HFF-Myc (cell line): ENCODE results near the gene SLC12A7.
"Not testable (repeated sequence)": the region's sequence is repeated elsewhere in the genome, so short reads cannot be mapped to it uniquely, and the experiment has no call there.

Experiments used
- DNase-seq: peaks from one replicate; pipeline ENCODE4 v3.0.0-alpha.2; 2011; ENCODE audit warnings: low read depth; ENCODE audit errors: extremely low read depth
- H3K4me3 ChIP-seq: replicated peaks from 2 replicates; pipeline ENCODE4 v1.5.1; 2011; ENCODE audit warnings: low read depth, mild to moderate bottlenecking, control low read depth, low read length
- TF ChIP-seq, protein P1 (sequence below): IDR thresholded peaks from 2 replicates; pipeline ENCODE4 v1.5.1; 2012; ENCODE audit warnings: mild to moderate bottlenecking, low read depth, low read length, control low read depth; ENCODE audit errors: missing control alignments

Gene SLC12A7

GRCh38 chr5:1002271-1002546 is 109.7 kb downstream of the SLC12A7 start:
- H3K4me3 ChIP-seq = no peak overlapping the region
- DNase-seq = no peak
- TF ChIP-seq, protein P1, sequence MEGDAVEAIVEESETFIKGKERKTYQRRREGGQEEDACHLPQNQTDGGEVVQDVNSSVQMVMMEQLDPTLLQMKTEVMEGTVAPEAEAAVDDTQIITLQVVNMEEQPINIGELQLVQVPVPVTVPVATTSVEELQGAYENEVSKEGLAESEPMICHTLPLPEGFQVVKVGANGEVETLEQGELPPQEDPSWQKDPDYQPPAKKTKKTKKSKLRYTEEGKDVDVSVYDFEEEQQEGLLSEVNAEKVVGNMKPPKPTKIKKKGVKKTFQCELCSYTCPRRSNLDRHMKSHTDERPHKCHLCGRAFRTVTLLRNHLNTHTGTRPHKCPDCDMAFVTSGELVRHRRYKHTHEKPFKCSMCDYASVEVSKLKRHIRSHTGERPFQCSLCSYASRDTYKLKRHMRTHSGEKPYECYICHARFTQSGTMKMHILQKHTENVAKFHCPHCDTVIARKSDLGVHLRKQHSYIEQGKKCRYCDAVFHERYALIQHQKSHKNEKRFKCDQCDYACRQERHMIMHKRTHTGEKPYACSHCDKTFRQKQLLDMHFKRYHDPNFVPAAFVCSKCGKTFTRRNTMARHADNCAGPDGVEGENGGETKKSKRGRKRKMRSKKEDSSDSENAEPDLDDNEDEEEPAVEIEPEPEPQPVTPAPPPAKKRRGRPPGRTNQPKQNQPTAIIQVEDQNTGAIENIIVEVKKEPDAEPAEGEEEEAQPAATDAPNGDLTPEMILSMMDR = no peak

DNA sequence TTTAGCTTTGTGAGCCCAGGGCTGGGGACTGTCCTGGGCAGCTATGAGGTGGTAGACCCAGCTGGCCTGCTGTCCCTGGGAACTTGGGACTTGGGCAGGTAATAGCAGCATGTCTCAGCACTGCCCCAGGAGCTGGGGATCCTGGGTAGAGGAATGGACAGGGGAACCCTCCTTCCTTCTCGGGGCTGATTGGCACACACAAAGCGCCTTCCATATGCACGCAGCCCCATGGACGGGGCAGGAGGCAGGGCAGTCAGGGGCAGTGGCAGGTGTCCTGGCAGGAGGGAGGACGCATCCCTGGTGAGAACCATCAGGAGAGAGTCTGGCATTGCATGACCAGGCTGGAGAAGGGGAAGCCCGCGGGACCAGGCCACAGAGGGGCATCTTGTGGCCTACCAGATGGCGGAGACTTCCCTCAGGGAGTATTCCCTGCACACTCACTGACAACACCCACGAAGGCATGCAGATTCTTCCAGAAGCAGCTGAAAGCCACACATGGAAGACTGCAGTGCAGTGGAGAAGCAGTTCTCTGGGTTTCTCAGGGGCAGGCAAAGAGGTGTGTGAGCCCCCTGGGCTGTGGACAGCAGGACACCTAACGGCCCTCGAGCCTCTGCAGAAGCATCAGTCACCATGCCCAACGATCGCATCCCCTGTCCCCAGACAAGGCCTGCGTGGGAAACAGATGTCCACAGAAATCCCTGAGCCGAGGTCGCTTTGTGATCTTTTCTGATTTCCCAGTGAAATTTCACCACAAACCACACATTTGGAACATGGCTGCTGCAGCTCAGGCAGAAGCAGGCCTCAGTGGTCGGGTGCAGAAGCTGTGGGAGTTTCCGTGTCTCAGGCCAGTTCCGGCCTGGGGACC is 110.2 kb downstream of the SLC12A7 start:
- no peak overlapping the region for H3K4me3 ChIP-seq
- DNase-seq = no peak

GRCh38 chr5:1000831-1001230 is 111.0 kb downstream of the SLC12A7 start:
- not testable (repeated sequence) for H3K4me3 ChIP-seq, DNase-seq

More for the DNA sequence above, 110.2 kb downstream of the SLC12A7 start:
- TF ChIP-seq, protein P1 = no peak
